ENCODE results near the gene MTMR12. TPM values are rescaled to one million over a fixed set of nuclear protein-coding genes. Genes with fewer than 3 reads are reported as not detected.

MTMR12 gene
- total and polyA plus RNA-seq, 2 donors from 2014 or later: 9.3 to 52.8 TPM

DNA sequence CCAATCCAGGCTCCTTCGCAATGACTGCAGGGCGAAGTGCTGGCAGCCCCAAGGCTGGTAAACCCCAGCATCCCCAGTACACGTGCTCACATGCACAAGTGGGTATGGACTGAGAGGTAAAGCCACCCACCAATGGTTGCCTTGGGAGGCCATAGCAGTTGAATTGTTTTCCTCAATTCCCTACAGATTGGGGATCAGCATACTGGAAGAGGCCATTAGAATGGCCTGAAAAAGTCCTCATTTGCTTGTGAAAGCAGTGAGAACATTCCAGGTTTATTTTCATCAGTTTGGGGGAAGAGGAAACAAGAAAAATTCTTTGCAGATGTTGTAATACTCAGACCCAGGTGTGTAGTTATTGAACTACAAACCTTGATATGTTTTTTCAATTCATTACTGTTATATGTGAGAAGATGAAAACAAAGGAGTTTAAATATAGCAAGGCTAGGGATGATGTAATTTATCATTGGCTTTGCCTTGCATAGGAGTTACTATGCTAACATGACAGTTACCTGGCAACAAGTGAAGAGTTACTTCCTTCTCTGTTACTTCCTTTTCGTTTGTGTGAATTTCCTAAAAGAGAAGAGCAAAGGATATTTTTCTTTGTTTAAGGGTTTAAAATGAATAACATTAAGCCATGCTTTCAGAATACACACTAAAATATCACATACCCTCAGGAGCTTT, 36.4 kb downstream of the MTMR12 start:
- Histone ChIP-seq H3K27ac (ENCODE audit: low read depth in 2 of 2, low read length in 2 of 2) (peak overlapping the region; percentile 19 to 78), H3K36me3 (ENCODE audit: control insufficient read depth in 2 of 3, insufficient read depth in 3 of 3, low read length in 3 of 3) (peaks cover 0 to 21% (median 10%) of the 10 kb centered on the region in 3 donors), H3K9ac (ENCODE audit: low read length in 3 of 3) (no peak overlapping the region), H3K4me1 (ENCODE audit: control insufficient read depth in 2 of 3, insufficient read depth in 2 of 3, low read depth in 1 of 3, low read length in 3 of 3) (peaks cover 0 to 37% (median 19%) of the 10 kb centered on the region in 3 donors), H3K9me3 (ENCODE audit: control insufficient read depth in 2 of 3, insufficient read depth in 1 of 3, low read length in 3 of 3) (no peaks in the 10 kb centered on the region), H3K27me3 (ENCODE audit: control insufficient read depth, insufficient read depth, low read length) (no peaks in the 10 kb centered on the region), H3K4me3 (ENCODE audit: low read length in 3 of 3) (no peak overlapping the region)
- DNase-seq (peak in 2 of 5 donors; percentile 38 to 63), FAIRE-seq (no peak)
- TF ChIP-seq, protein P1, sequence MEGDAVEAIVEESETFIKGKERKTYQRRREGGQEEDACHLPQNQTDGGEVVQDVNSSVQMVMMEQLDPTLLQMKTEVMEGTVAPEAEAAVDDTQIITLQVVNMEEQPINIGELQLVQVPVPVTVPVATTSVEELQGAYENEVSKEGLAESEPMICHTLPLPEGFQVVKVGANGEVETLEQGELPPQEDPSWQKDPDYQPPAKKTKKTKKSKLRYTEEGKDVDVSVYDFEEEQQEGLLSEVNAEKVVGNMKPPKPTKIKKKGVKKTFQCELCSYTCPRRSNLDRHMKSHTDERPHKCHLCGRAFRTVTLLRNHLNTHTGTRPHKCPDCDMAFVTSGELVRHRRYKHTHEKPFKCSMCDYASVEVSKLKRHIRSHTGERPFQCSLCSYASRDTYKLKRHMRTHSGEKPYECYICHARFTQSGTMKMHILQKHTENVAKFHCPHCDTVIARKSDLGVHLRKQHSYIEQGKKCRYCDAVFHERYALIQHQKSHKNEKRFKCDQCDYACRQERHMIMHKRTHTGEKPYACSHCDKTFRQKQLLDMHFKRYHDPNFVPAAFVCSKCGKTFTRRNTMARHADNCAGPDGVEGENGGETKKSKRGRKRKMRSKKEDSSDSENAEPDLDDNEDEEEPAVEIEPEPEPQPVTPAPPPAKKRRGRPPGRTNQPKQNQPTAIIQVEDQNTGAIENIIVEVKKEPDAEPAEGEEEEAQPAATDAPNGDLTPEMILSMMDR (IDR thresholded peaks at IDR 0.05; ENCODE audit: borderline replicate concordance, extremely low read depth, insufficient read depth): no peak
- intact Hi-C loops (cut with DNase I): no loop called here

GRCh38 chr5:32275396-32275741, 37.4 kb downstream of the MTMR12 start:
- DNase-seq (peak in 3 of 5 donors; percentile 25 to 59 (median 49)), FAIRE-seq (no peak)
- Histone ChIP-seq H3K27ac (ENCODE audit: low read depth in 2 of 2, low read length in 2 of 2) (peak overlapping the region; percentile 25 to 78), H3K4me1 (ENCODE audit: control insufficient read depth in 2 of 3, insufficient read depth in 2 of 3, low read depth in 1 of 3, low read length in 3 of 3) (peaks cover 0 to 35% (median 19%) of the 10 kb centered on the region in 3 donors), H3K9ac (ENCODE audit: low read length in 3 of 3) (no peak overlapping the region), H3K27me3 (ENCODE audit: control insufficient read depth, insufficient read depth, low read length) (no peaks in the 10 kb centered on the region), H3K36me3 (ENCODE audit: control insufficient read depth in 2 of 3, insufficient read depth in 3 of 3, low read length in 3 of 3) (peaks cover 2 to 30% (median 13%) of the 10 kb centered on the region in 3 donors), H3K4me3 (ENCODE audit: low read length in 3 of 3) (peak overlapping the region in 1 of 3 donors; percentile 13), H3K9me3 (ENCODE audit: control insufficient read depth in 2 of 3, insufficient read depth in 1 of 3, low read length in 3 of 3) (no peaks in the 10 kb centered on the region)
- TF ChIP-seq, protein P1 (IDR thresholded peaks at IDR 0.05; ENCODE audit: borderline replicate concordance, extremely low read depth, insufficient read depth): no peak
- intact Hi-C loops (cut with DNase I): no loop called here

DNA sequence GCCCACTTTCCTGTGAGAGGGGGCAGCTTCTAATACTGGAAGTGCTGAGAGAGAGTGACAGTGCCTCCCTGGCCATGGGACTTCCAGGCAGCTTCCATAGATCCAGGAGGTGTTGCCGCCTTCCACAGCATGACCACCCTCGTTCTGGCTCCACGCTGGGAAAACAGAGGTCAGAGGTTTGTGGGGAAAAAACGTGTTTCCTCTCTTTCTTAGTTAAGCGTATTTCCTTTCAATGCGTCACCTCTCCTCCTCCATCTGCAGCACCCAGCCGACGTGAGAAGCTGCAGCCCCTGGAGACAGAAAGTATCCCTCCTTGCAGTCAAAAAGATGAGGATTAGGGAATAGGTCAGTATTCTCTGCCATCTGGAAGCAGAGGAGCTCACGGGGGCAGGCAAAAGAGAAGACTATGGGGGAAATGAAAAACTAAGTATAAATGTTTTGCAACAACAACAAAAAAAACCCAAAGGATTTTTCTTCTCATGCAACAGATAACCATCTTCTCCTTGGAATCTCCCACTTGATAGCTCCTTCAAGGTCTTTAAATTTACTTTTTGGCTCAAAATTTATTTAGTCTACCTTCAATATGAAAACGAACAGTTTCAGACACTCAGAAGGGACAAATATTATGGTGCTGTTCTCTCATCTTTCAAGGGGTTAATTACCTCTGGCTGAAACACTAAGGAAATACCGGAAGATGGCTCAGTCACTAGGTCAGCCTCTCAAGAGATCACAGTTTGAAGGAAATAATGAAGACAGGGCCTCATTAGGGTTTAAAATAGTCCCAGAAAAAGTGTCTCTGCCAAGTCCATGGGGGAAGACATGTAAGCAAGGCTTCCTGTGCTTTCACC, 38.0 kb downstream of the MTMR12 start:
- intact Hi-C loops (cut with DNase I): no loop called here
- peaks cover 0 to 29% (median 19%) of the 10 kb centered on the region in 3 donors for H3K4me1 ChIP-seq (ENCODE audit: control insufficient read depth in 2 of 3, insufficient read depth in 2 of 3, low read depth in 1 of 3, low read length in 3 of 3)
- TF ChIP-seq, protein P1 (IDR thresholded peaks at IDR 0.05; ENCODE audit: borderline replicate concordance, extremely low read depth, insufficient read depth): no peak
- H3K36me3 ChIP-seq (ENCODE audit: control insufficient read depth in 2 of 3, insufficient read depth in 3 of 3, low read length in 3 of 3): peaks cover 2 to 36% (median 18%) of the 10 kb centered on the region in 3 donors
- peak in 3 of 5 donors; percentile 14 to 54 (median 44) for DNase-seq
- H3K9ac ChIP-seq (ENCODE audit: low read length in 3 of 3): no peak overlapping the region
- no peaks in the 10 kb centered on the region for H3K9me3 ChIP-seq (ENCODE audit: control insufficient read depth in 2 of 3, insufficient read depth in 1 of 3, low read length in 3 of 3)
- peak overlapping the region; percentile 25 to 78 for H3K27ac ChIP-seq (ENCODE audit: low read depth in 2 of 2, low read length in 2 of 2)
- no peaks in the 10 kb centered on the region for H3K27me3 ChIP-seq (ENCODE audit: control insufficient read depth, insufficient read depth, low read length)
- H3K4me3 ChIP-seq (ENCODE audit: low read length in 3 of 3): peak overlapping the region in 1 of 3 donors; percentile 13
- no peak for FAIRE-seq

Measured in kidney (tissue), 14 donors.